Fibroblast of skin of back (primary cell): ENCODE data around the gene SMIM23.
"Not testable (repeated sequence)": the region's sequence is repeated elsewhere in the genome, so short reads cannot be mapped to it uniquely, and the experiment has no call there.

Experiments
- DNase-seq: peaks from one replicate; pipeline ENCODE4 v3.0.0-alpha.2; 2013

Gene SMIM23

DNA sequence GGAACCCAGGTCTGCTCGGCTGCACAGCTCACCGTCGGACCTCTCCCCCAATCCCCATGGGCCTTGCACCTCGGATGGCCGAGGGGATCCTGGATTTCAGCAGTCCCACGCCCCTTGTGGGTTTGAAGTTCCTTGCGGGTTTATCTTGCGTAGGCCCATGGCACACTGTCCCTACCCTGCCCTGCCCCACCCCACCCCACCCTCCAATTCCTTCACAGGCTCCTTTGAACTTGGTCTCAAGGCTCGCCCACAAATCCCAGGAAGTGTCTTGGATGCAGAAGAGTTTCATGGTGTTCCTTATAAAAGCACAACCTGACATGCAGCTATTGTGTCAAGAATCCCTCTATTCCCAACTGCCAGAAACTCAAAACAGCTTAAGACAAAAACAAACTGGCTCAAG, 11.2 kb upstream of the SMIM23 start:
- DNase-seq: no peak

DNA sequence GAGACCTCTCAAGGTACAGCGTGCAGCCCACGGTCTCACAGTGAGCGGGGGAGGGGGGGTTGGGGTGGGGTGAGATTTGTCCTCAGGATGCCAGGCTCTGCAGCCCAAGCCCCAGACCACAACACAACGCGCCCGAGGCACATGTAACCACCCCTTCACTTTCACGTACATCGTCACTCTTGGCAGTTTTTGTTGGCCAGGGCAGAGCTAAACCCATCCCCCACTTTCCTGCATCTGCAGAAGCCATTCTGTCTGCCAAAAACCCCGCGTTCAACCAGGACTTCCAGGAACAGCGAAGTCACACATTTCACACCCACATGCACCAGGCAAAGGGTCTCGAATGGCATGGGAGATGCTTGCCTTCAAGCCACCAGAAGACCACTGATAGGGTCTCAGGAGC, 9.4 kb upstream of the SMIM23 start:
- DNase-seq: no peak

DNA sequence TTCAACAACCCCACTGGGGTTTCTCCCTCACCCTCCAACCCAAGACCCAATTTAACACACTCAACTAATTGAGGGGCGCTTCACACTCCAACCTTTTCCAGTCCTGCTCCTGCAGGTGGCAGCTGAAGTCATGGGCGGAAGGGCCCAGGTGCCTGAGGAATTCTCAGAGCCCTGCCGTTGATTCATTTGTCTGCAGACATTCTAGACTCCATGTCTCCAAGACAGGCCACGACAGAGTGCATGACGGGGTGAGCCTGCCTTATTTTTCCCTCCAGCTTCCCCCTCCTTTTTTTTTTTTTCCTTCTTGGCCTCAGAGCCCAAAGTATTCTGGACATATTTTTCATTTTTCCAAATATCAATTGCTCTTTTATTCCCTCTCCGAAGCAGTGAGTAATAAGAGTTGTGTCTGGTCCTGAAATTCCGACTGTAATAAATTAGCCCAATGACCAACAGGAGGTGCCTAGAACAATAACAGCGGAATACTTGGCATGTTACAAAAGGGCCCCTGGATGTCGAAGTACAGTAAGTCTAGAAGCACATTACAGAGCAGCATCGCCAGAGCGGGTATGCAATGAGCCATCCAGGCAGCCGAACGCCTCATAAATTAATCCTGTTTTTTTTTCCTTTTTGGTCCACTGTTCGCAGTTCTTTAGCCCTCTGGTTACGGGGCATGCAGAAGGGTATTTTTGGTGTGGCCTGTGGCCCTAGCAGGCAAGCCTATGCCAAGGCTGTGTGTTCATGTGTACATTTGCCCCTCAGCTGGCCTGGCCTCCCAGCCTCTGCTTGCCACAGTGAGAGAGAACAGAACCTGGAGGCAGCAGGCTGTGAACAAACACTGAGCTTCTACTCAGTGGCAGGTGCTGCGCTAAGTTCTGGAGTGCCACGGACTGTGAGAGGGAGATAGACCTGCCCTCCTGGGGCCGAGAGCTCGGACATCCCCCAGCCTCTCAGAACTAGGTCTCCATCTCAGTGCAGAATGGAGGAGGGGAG, 8.6 kb upstream of the SMIM23 start:
- no peak for DNase-seq

DNA sequence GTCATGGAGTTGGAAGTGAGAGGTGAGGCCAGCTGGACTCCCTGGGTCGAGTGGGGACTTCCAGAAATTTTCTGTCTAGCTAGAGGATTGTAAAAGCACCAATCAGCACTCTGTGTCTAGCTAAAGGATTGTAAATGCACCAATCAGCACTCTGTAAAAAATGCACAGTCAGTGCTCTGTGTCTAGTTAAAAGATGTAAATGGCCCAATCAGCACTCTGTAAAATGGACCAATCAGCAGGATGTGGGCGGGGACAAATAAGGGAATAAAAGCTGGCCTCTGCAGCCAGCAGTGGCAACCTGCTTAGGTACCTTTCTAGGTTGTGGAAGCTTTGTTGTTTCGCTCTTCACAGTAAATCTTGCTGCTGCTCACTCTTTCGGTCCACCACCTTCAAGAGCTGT, 3.9 kb upstream of the SMIM23 start:
- DNase-seq: not testable (repeated sequence)

DNA sequence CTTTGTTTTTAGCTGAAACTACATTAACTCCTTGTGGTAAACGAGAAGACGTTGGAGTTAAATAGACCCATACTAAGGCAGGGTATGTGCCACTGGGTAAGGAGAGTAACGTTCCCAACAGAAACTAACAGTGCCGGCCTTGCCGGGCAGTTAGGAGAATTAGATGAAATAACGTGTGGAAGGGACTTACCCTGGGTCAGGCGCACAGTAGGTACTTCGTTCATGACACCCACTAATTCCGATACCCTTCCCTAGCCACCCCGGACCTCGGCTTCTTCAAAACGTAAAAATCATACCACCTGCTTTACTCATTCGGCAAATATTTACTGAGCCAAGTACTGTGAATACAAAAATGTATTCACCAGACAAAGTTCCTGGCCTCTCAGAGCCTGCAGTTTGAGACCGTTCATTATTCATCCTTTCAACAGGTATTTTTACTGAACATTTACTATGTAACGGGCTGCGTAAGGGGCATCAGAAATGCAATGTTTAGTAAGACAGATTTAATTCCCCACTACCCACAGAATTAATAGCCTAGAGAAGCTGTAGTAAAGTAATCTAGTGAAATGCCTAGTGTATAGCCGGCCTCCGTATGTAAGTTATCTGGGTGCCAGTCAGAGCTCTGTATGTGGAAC, 3.2 kb upstream of the SMIM23 start:
- DNase-seq: no peak

DNA sequence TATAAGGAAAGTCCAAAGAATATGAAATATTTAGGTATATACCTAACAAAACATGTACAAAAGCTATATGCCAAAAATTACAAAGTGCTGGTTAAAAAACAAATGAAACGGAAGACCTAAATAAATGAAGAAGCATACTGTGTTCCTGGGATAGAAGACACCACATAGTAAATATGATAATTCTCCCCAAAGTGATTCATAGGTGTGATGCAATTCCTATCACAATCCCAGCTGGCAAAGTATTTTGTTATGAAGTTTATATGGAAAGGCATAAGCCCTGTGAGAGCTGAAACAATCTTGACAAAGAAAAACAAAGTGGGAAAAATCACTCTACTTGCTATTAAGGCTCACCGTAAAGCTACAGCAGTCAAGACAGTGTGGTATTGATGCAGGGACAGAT, 2.6 kb upstream of the SMIM23 start:
- DNase-seq: no peak

DNA sequence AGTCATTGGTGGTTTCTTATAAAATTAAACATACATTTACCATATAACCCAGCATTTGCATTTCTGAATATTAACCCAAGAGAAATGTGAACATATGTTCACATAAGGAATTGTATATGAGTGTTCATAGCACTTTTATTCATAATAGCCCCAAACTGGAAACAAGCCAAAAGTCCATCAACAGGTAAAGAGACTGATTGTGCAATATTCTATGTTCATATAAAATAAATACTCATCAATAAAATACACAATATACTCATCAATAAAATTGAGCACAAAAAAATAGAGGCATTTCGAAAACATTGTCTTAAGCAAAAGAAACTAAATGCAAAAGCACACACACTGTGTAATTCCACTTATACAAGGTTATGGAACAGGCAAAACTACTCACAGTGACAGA, 3.7 kb downstream of the SMIM23 start:
- no peak for DNase-seq

DNA sequence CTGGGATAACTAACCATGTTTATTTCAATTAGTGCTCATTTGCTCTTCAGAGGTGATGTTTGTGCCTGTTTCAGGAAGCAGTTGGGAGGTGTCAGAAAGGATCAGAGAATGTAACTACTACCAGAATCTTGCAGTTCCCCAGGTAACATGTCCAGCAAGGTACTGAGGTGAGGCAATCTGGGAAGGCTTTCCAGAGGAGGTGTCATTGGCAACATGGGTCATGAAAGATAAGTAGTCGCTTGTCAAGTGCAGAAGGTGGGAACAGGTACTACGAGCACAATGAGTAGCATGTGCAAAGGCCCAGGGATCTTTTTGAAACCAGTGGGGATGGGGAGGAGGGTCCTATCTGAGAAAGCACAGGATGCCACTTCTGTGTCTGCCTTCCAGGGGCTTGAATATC, 4.8 kb downstream of the SMIM23 start:
- DNase-seq: no peak

DNA sequence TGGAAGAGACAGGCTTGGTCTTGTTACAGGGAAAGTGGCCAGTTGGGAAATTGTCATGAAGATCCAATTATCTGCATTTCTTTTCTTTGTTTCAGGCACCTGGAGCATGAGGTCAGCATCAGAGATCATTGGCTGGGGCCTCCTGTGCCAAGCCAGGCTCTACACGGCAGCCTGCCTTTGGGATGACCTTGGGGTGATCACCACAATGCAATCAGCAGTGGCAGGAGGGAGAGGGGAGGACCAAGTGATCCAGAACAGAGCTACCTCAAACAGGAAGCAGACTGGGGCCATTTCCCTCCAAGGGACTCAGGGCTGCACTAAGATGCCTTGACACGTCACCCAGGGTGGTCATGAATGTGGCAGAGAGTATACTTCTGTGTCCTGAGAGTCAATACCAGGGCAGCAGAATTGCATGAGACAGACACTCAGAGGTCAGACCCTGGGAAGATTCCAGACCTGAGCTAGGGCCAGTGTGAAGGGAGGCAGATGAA, 8.9 kb downstream of the SMIM23 start:
- DNase-seq: no peak

DNA sequence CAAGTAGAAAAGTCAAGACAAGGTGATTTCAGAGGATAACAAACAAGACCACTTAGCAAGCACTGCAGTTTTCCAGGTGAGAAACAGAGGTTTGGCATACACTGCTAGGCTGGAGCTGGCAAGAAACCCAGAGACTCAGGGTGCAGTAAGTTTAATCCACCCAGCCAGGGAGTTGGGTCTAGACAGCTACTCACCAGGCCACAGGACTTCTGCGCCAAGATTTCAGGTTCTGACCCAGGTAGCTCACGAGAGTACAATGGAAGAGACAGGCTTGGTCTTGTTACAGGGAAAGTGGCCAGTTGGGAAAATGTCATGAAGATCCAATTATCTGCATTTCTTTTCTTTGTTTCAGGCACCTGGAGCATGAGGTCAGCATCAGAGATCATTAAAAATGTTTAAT, 9.8 kb downstream of the SMIM23 start:
- DNase-seq: no peak

DNA sequence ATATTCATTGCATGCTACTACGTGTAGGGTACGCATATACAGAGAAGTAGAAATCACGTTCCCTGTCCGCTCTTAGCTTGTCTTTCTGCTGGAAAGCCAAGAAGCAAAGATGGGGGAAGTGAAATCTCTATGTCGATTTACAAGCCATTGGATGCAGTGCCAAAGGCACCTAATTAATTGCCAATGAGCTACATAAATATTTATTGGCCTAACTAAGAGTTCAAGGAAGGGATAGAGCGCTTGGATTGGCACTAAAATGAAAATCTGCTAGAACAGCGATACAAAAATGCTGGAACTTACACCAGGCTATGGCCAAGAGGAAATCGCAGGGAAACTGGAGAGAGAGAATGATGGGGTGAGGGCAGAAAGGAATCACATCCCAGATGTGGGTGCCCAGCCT, 10.8 kb downstream of the SMIM23 start:
- DNase-seq: no peak

DNA sequence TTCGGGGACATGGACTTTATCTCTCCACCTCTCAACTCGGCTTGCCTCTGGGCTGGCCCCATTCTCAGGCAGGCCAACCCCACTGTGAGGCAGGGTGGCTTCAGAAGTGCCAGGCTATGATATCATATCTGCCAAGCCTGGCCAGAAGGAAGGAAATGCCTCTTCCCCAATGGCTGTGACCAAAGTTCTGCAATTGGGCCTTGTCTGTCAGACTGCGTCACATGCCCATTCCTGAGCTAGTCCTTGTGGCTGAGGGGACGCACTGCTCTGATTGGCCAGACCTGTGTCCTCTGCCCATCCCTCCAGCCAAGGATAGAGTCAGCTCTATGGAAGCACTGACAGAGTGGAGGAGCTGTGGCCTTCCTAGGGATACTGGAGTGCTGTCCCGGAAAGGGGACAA, 11.9 kb downstream of the SMIM23 start:
- no peak for DNase-seq

DNA sequence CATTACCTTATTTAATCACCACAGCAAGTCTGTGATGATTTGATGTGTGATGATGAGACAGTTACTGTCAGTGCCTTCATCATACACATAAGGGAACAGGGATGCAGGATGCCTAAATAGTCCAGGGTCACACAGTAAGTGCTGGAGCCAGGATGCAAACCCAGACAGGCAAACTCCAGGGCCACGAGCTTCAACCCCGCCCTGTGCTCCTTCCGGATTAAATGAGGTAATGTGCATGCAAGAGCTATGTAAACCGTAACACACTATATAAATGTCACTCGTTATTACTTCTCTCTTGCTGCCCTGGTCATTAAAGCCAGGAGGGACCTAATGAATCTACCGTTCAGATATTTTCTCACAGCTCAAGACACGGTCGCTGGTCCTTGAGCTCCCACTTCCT, 12.8 kb downstream of the SMIM23 start:
- DNase-seq: no peak

DNA sequence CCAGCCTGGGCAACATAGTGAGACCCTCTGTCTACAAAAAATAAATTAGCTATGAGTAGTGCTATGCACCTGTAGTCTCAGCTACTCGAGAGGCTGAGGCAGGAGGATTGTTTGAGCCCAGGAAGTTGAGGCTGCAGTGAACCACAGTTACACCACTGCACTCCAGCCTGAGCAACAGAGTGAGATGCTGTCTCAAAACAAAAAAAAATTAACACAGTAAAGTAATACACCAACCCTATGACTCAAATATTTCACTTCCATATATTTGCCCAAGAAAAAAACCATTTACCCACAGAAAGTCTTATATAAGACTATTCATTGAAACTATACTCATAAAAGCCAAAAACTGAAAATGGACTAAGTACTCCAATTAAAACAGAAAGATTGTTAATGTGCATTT, 16.2 kb downstream of the SMIM23 start:
- DNase-seq: no peak

DNA sequence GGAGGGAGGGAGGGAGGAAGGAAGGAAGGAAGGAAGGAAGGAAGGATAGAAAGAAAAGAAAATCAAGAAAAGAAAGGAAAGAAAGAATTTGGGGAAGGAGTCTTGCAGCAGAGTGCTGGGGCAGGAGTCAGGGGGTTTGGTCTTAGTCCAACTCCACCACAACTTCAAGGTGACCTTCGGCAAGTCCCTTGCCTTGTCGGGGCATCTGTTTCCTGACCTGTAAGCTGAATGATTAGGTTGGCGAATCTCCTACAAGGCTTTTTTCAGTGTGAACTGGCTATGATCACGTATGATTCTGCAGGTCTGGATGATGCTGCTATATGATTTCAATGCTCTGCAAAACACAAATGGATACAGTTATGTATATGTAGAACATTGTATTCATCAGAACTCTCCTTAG, 20.1 kb downstream of the SMIM23 start:
- DNase-seq: no peak

DNA sequence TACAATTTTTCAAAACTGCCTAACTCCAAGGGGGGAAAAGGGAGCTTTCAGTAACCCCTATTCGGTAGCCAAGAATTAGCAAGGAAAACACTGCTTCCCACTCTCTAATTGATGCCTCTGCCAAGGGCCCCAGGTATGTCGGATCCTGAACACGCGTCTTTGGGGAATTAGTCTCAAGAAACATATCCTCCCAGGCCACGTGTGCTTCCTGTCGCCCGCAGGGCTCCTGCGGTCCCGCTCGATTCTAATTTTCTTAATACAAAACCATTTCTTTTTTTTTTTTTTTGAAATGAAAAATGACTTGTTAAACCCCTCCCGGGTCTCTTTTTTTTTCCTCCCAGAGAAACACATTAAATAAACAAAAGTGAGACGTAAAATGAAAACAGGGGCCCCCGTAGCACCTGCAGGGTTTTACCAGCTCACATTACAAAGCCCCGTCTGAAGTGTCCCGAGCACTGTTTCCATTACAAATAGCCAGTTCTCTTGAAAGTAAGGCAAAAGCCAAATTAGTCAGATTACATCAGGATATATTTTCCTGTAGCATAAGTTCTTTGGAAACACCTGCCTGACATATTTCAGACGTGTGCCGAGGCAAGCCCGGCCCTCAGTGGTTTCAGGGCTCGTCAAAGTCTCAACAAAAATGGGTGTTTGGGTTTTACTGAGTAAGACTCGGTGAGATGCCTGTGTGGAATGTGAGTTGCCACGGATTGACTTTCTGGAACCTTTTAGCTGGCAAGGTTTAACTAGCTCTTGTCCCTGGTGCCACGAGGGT, 21.5 kb downstream of the SMIM23 start:
- peak; percentile 5 for DNase-seq

DNA sequence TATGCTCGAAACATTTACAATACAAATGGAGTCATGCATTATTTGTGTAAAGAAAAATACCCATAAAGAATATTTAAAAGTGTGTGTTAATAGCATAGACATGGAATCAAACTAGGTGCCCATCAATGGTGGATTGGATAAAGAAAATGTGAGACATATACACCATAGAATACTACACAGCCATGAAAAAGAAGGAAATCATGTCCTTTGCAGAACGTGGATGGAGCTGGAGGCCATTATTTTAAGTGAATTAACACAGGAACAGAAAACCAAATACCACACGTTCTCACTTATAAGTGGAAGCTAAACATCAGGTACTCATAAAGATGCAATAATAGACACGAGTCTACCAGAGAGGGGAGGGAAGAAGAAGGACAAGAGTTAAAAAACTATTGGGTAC, 22.8 kb downstream of the SMIM23 start:
- DNase-seq: no peak

DNA sequence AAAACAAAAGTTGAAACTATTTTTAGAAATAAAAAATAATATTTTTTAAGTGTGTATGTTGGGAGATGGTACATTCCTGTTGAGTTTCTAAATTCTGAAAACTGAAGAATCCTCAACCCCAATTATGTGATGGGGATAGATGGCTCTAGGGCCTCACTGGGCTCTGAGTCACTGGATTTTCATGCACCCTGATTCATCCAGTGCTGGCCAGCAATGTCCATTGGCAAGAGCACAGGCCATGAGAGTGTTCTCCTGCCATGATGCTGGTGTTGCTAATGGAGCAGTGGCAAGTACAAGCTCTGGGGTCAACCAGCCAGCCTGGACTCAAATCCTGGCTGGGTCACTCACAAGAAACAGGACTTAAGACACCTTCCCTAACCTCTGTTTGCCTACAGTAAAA, 23.3 kb downstream of the SMIM23 start:
- peak; percentile 22 for DNase-seq

DNA sequence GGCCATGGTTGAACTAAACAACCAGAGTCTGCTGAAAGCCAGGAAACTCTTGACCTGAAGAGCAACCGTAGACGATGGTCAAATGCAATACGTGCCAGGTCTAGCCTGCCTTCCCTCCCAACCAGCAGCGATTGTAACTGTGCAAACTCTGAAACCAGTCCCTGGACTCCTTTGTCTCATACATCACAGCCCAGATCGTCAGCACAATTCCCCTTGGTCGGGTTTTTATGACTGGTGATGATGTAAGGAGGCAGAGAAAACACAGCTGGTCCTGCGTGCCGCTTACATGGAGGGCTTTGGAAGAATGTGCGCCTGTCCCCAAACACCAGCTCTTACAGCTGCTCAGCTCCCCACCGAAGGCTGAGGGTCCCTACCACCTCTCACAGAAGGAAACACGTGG, 24.6 kb downstream of the SMIM23 start:
- no peak for DNase-seq

DNA sequence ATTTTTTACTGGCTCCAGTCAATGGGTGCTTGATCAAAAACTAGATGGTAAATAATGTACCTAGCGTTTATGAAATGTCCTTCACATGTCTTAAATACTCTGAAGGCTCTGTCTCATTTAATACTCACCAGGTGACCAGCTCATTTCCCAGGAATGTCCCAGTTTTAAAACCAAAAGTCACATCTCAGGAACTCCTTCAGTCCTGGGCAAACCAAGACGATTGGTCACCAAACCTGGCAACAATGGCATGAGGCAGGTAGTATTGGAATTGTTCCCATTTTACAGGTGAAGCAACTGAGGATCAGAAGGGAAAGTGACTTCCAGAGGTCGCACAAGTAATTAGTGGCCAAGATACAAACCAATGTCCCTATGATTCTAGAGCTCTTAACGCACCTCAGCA, 27.7 kb downstream of the SMIM23 start:
- DNase-seq: no peak

DNA sequence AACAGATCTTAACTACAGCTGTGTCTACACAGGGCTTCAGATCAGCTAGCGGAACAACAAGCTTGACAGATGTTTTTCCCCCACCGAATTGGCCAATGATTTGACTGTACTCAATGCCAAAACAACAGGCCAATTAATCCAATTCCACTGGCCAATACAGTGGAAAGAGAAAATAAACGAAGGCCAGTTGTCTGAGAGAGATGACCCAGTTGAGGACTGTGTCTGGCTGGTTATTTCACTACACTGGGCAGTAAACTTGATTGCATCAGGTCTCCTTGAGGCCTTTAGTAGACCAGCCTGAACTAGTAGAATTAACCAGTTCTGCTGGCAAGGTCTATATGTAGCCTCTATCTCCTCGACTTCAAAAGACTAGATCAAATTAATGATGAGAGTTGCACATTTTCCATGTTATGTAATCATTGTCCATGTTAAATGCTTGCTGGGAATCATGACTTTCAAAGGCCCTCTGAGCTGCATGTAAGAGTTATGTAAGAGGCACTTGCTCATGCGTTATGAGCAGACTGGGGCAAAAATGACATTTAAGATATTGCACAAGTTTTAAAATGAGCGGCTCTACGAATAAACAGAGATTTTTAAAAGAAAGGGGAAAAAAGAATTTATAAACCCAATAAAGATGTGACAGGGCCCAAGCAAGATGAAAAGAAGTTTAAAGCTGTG, 28.3 kb downstream of the SMIM23 start:
- DNase-seq: no peak

DNA sequence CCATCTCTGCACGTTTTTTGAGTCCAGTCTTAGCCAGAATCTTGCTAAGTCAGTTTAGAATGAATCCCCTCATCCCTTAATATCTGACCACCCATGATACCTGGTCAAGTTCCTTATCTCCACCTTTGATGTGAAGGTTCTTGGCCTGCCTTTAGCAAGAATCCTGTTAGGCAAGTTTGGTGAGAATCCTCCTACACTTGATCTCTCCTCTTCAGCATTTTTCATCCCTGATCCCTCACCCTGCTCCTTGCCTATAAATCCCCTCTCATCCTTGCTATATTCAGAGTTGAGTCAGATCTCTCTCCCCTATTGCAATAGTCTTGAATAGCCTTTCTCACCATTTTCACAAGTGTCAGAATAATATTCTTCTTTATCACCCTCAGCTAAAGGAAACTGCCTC, 31.0 kb downstream of the SMIM23 start:
- DNase-seq: no peak

DNA sequence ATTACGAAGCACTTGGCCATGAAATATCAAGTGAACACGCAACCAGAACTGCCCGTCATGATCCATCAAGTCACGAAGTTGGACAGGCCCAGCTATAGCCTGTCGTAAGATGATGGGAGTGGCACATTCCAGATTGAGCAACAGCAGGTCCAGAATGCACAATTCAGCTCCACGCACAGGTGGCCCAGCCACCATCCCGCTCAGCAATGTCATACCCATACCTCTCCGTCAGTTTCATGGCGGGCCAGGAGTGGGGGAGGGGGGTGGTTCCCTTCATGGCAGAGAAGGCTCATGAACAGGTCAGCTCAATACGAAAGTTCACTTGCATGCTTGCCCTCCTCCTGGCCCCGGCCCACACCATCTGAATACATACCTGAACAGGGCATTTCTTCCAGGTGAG, 34.9 kb downstream of the SMIM23 start:
- no peak for DNase-seq
